ENCODE measurements around the gene C1QTNF4. TPM values are rescaled to one million over a fixed set of nuclear protein-coding genes. Genes with fewer than 3 reads are reported as not detected.
"Not testable (repeated sequence)": the region's sequence is repeated elsewhere in the genome, so short reads cannot be mapped to it uniquely, and the experiment has no call there.

The C1QTNF4 gene
- total RNA-seq, 1 donor from 2014 or later, result not detected

- peak in 1 of 2 donors; percentile 19 for DNase-seq (ENCODE audit: low read depth in 2 of 2)
Measured at GRCh38 chr11:47566149-47566698, 28.0 kb downstream of the C1QTNF4 start.

GRCh38 chr11:47565340-47566148 is 28.7 kb downstream of the C1QTNF4 start, which contains the start of gene PTPMT1:
TSS of gene PTPMT1 (plus strand) at chr11:47565599. CDS start at chr11:47565623, 24 bp downstream.
- DNase-seq (ENCODE audit: low read depth in 2 of 2), result peak; percentile 36 to 77

- DNase-seq (ENCODE audit: low read depth in 2 of 2), result no peak
Measured at GRCh38 chr11:47564933-47565339, 29.3 kb downstream of the C1QTNF4 start.

- not testable (repeated sequence) for DNase-seq (ENCODE audit: low read depth in 2 of 2)
Measured at GRCh38 chr11:47564366-47564765, 29.8 kb downstream of the C1QTNF4 start.

GRCh38 chr11:47562393-47562792 is 31.8 kb downstream of the C1QTNF4 start:
- DNase-seq (ENCODE audit: low read depth in 2 of 2), result not testable (repeated sequence)

- no peak for DNase-seq (ENCODE audit: low read depth in 2 of 2)
Measured at GRCh38 chr11:47560426-47560825, 33.8 kb downstream of the C1QTNF4 start.

GRCh38 chr11:47558695-47559094 is 35.5 kb downstream of the C1QTNF4 start:
- no peak for DNase-seq (ENCODE audit: low read depth in 2 of 2)

GRCh38 chr11:47557004-47557403 is 37.2 kb downstream of the C1QTNF4 start:
- DNase-seq (ENCODE audit: low read depth in 2 of 2), result not testable (repeated sequence)

GRCh38 chr11:47553406-47553743 is 40.8 kb downstream of the C1QTNF4 start:
- DNase-seq (ENCODE audit: low read depth in 2 of 2), result peak in 1 of 2 donors; percentile 51

GRCh38 chr11:47552566-47553405 is 41.4 kb downstream of the C1QTNF4 start, which contains the start of gene CELF1:
TSS of gene CELF1 (minus strand) at chr11:47553132. CDS start at chr11:47499523, 53,609 bp downstream.
- peak; percentile 67 to 91 for DNase-seq (ENCODE audit: low read depth in 2 of 2)

GRCh38 chr11:47552056-47552565 is 42.1 kb downstream of the C1QTNF4 start:
- DNase-seq (ENCODE audit: low read depth in 2 of 2), result peak in 1 of 2 donors; percentile 36

- DNase-seq (ENCODE audit: low read depth in 2 of 2), result peak; percentile 22 to 47
Measured at GRCh38 chr11:47551086-47551485, 43.1 kb downstream of the C1QTNF4 start.

GRCh38 chr11:47550288-47551047 is 43.7 kb downstream of the C1QTNF4 start:
- DNase-seq (ENCODE audit: low read depth in 2 of 2), result no peak

- not testable (repeated sequence) for DNase-seq (ENCODE audit: low read depth in 2 of 2)
Measured at GRCh38 chr11:47546274-47546673, 47.9 kb downstream of the C1QTNF4 start.

GRCh38 chr11:47545298-47545697 is 48.9 kb downstream of the C1QTNF4 start:
- no peak for DNase-seq (ENCODE audit: low read depth in 2 of 2)

GRCh38 chr11:47541070-47541469 is 53.1 kb downstream of the C1QTNF4 start:
- DNase-seq (ENCODE audit: low read depth in 2 of 2), result no peak

- peak in 1 of 2 donors; percentile 3 for DNase-seq (ENCODE audit: low read depth in 2 of 2)
Measured at GRCh38 chr11:47539681-47540039, 54.6 kb downstream of the C1QTNF4 start.

Data from dermis microvascular lymphatic vessel endothelial cell (primary cell).